OCI-M2 (cell line): ENCODE data around the gene TGFA.

ENCODE experiments used
- DNase-seq: peaks from one replicate; lab custom pipeline; 2025; ENCODE audit not compliant: unreplicated experiment; lab: John Stamatoyannopoulos, UW

TGFA gene

DNA sequence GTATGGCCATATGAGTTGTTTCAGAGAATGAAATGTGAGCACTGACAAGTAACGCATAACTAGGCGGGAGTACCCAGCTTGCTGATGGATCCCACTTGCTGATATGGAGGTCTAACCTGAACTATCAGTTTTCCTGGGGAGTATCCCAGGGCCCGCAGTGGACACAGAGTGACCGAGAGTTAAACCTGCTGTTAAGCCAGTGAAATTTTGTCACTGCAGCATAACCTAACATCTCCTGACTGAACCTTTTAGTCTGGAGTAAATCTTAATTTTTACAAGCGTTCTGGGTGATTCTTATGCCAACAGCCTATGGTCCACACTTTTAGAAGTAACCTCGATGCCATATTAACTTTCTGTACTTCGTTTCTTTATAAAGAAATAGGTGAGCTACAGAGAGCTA is 54.4 kb downstream of the TGFA start:
- DNase-seq, result no peak

- no peak for DNase-seq
These were observed 55.1 kb downstream of the TGFA start for GRCh38 chr2:70498528-70498927.

DNA sequence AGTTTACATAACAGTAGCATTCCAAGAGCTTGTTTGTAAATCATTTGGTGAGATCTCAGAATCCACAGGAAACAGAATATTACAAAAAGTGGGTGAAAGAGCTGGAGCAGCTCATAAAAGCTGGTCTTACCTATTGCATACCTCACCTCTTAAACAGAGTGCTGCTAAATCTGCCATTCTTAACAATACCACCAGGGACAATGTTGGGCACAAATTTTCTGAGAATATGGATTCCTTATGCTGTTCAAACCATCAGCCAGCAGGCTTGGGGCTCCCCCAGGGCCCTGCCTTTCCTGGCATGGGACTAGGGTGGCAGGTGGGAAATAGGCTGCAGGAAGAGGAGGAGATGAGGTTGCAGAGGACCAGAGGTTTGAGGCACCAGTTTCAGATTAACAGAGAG is 55.6 kb downstream of the TGFA start:
- no peak for DNase-seq

DNA sequence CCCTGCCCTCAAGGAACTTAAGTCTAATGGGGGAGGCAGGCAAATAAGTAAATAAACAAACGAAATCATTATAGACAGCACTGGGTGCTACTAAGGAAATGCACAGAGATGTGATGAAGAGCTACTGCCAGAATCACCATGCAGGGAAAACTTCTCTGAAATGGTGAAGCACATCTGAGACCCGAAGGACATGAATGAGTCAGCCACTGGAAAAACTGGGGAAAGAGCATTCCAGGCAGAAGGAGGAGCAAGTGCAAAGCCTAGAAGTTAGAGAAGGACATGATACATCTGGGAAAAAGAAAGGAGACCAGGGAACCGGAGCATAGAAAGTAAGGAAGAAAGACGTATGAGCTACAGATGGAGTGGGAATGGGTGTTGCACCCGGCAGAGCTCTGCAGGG is 56.8 kb downstream of the TGFA start:
- no peak for DNase-seq

GRCh38 chr2:70494293-70494886 is 59.2 kb downstream of the TGFA start:
- DNase-seq, result no peak

DNA sequence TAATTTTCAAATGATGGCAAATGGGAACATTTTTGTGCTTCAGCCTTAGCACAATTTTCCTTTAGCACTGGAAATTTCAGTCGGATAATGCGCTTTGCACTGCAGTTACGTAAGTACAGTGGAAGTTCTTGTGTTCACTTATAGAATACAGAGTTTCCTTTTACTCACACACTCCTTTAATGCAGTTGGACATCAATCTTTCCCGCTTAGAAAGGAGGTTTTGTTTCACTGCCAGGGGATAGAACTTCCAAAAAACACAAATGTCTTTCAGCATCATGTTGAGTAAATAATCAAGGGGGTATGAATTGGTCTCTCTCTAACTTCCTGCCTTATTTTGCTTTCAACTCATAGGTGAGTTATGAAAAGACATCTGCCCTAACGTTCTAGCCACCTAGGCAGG is 63.2 kb downstream of the TGFA start:
- no peak for DNase-seq

GRCh38 chr2:70489165-70489564 is 64.5 kb downstream of the TGFA start:
- DNase-seq, result no peak

DNA sequence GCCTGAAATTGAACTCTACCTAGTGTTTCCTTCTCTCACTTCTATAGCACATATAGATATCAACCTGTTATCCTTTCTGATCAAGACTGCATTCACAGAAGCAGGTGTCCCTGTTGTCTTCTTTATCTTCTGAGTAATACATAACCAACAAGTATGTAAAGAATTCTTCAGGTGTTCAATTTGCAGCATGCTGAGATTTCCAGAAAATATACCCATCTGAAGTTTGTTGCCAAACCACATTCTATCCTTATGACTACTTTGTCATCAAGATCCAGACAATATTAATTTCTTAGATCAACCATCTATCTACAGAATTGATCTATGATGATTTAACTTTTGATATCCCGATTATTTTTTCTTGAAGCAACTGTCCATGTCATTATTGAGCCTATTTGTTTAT is 69.5 kb downstream of the TGFA start:
- DNase-seq, result no peak

DNA sequence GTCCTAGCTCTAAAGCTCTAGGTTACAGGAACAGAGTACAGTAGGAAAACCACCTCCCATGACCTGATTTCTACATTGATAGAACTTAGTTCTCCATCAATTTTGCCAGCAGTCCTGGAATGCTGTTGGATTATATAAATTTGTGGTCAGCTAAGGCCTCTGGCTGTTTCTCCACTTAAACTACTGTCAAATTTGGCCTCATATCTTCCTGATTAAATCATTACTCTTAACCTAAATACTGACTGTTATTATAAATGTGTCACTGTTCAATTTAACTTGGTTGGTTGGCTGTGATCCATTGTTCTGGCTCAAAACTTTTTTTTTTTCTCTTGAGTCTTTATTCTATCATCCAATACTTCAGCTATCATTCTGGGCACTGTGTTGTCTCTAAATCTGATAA is 71.2 kb downstream of the TGFA start:
- DNase-seq, result no peak

DNA sequence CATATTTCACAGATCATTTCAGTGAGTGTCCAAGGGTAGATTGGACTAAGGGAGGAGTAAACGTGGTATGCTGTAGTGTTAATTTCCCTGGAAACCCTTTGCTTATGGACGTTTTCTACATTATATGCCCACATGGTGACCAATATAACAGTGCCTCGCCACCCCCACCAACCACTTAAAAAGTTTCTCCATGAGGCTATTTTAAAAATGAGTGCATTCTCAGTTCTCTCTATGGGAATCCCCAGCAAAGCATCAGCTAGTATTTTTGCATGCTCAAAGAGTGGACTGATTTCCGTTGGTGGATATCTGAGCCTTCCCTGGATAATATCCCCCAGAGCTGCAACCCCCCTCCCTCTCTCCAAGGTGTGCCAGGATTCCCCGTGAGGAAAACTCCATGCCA is 73.2 kb downstream of the TGFA start:
- no peak for DNase-seq

DNA sequence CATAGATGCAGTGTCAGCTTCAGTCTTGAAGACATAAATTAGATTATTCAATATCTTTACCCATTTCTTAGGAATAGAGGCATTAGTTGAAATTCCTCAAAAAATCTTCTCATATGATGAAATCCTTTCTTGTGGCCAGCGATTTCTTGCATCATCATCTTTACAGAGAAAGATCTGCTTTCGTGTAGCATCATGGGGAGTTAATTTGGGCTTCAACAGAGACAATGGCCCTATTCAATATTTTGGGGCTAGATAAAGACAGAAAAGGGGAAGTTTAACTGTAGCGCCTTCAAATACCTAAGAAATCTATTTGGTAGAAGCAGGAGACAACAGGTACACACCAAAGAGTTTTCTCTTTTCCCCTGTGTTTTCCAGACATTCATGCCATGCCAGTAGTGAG is 73.8 kb downstream of the TGFA start:
- DNase-seq, result no peak

DNA sequence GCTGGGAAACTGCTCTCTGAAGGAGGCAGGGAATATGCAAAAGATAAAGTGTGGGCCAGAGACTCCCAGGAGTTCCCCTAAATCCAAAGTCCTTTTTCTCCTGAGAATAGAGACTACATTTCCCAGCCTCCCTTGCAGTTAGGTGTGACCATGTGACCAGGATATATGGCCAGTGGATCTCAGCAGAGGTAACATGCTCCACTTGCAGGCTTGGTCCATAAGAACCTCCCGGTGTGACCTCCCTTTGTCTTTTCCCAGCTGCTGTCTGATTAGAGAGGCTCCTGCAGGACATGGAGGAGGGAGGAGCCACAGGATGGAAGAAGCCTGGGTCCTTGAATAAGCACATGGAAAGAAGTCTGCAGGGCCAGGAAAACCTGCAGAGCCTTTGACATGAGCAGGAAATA is 76.2 kb downstream of the TGFA start:
- DNase-seq, result no peak

- no peak for DNase-seq
These were observed 78.4 kb downstream of the TGFA start for GRCh38 chr2:70475266-70475665.

DNA sequence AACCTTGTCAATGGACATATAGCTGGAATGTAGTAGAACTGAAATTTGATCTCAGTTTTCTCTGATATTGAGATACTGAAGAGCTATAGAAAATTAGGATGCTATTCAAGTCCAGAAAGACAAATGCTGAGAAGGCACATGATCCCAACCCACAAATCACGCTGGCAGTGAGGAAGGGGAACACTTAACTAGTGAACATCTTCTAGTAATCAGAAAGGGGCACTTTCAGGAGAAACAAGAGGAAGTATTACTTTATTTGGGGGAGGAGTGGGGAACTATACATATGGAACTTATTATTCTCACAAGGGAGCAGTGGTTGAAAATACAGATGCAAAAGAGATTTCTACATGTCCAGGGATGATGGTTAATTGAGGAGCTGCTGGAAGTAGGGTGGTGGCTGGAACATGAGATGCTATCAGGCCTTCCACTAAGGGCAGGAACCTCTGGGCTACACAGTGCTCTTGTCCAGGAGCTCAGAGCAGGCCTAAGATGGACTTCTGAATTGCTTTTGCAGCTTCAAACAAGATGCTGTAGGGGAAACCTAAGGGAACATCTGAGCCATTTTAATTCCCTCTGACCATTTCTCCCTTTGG is 79.3 kb downstream of the TGFA start:
- DNase-seq, result no peak

- DNase-seq, result no peak
These were observed 80.4 kb downstream of the TGFA start for GRCh38 chr2:70473101-70473722.

DNA sequence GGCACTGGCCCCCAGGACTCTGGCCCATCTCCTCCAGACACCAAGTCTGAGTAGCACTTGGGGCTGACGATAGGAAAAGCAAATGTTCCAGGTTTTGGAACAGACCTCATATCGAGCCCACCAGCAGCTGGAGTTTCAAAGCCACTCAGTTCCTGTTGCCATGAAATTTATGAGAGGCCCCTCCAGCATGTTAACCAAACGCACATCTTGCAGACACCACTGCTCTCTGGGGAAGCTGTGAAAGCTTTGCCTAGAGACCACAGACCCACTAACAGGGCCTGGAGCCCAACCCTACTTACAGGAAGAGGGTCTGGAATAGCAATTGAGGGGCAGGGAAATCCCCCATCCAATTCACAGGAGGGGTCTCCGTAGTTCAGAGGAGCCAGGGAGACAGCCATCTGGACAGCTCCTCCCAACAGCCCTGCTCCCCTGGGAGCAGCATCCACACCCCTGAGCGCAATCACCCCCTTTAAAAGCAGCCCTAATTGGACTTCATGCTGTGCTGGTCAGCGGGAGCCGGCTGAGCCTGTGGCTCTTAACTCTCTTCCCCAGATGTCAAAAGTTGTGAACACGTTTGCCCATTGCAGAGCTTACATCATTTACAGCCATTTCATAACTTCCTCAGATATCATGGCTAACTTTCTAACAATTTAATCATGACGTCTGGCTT is 81.3 kb downstream of the TGFA start:
- DNase-seq, result no peak

GRCh38 chr2:70471129-70471528 is 82.5 kb downstream of the TGFA start:
- DNase-seq, result no peak

GRCh38 chr2:70469961-70470360 is 83.7 kb downstream of the TGFA start:
- no peak for DNase-seq

- no peak for DNase-seq
These were observed 84.2 kb downstream of the TGFA start for GRCh38 chr2:70469435-70469834.

- DNase-seq, result no peak
These were observed 84.7 kb downstream of the TGFA start for GRCh38 chr2:70468878-70469277.

DNA sequence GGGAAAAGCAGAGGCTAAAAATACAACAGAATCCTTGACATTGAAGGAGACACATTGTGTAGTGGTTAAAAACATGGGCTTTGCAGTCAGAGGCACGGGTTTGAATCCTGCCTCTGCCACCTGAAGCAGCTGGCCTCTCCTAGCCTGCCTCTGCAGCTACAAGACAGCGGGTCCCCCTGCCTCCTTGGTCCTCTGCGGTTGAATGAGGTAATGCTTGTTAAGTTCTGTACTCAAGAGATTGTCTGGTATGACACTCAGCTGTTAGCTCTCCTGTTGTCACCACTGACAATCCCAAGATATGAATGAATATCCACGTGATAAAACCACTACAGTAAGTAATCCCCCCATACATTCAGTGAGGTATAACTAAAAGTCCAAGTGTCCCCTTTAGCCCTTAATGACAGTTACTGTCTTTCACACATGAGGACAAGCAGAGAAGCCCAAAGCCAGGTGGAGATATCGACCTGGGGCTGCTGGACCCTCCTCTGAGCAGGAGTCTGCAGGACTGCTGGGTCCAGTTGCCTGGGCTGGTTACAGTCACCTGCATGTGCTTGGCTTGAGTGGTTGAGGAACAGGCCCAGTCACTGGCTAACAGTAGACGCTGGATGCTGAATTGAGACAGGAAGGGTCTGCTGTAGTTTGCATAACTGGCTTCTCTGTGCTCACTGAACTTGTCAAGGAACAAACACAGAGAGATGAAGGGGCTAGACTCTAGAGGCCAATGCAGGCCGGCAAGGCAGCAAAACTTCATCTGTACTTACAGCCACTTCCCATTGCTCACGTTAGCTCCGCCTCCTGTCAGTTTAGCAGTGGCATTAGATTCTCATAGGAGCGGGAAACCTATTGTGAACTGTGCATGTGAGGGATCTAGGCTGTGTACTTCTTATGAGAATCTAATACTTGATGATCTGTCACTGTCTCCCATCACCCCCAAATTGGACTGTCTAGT is 85.5 kb downstream of the TGFA start:
- no peak for DNase-seq
